ENCODE measurements around the gene PRTN3. TPM values are rescaled to one million over a fixed set of nuclear protein-coding genes. Genes with fewer than 3 reads are reported as not detected.

Gene PRTN3
- total RNA-seq, 1 experiment from 2014 or later: 2.7 TPM

GRCh38 chr19:825897-826644 lies 14.7 kb upstream of the PRTN3 start:
- POLR2A ChIA-PET: no interaction called here
- ATAC-seq (no peak), DNase-seq (ENCODE audit: low read depth, low spot score) (no peak)
- Histone ChIP-seq H4K20me1 (ENCODE audit: insufficient read depth) (no peaks in the 10 kb centered on the region), H3K36me3 (ENCODE audit: control insufficient read depth in 1 of 2, insufficient read depth in 2 of 2, low read length in 2 of 2) (no peaks in the 10 kb centered on the region), H3K9me3 (ENCODE audit: control insufficient read depth in 1 of 2, insufficient read depth in 1 of 2, low read depth in 1 of 2, low read length in 2 of 2) (no peaks in the 10 kb centered on the region), H2AFZ (ENCODE audit: low read depth, low read length, poor library complexity, severe bottlenecking) (no peak overlapping the region), H3K27ac (ENCODE audit: low read depth, low read length) (no peak overlapping the region), H3K9ac (ENCODE audit: low read length) (no peak overlapping the region), H3K4me2 (ENCODE audit: low read length) (no peak overlapping the region), H3K4me1 (ENCODE audit: control insufficient read depth in 1 of 2, insufficient read depth in 2 of 2, low read length in 2 of 2) (peaks cover 7 to 9% of the 10 kb centered on the region in 2 experiments; a peak in 3 of 4 replicates), H3K27me3 (ENCODE audit: insufficient read depth, low read length) (no peaks in the 10 kb centered on the region), H3K79me2 (ENCODE audit: insufficient read depth, low read length) (no peaks in the 10 kb centered on the region), H3K4me3 (replicated peaks in 1 of 2; ENCODE audit: low read depth in 1 of 2, low read length in 2 of 2) (no peak overlapping the region), H3K9me2 (ENCODE audit: insufficient read depth) (no peaks in the 10 kb centered on the region)
- intact Hi-C loops (cut with micrococcal nuclease): no loop called here
- TF ChIP-seq CBX3 (IDR thresholded peaks at IDR 0.05; ENCODE audit: low read depth) (no peak), ATF3 (IDR thresholded peaks at IDR 0.05) (no peak), RAD21 (IDR thresholded peaks at IDR 0.05; ENCODE audit: low read depth) (no peak), MAX (IDR thresholded peaks at IDR 0.05) (no peak), CEBPB (IDR thresholded peaks at IDR 0.05; ENCODE audit: low read depth) (no peak), ELF1 (IDR thresholded peaks at IDR 0.05; ENCODE audit: borderline replicate concordance, low read depth) (no peak), YY1 (IDR thresholded peaks at IDR 0.05; ENCODE audit: extremely low read depth, insufficient replicate concordance, low read depth, low read length) (no peak), REST (IDR thresholded peaks at IDR 0.05; ENCODE audit: low read depth) (no peak), ZNF274 (IDR thresholded peaks at IDR 0.05; ENCODE audit: low read depth, low read length) (no peak), JUND (IDR thresholded peaks at IDR 0.05) (no peak), SP1 (IDR thresholded peaks at IDR 0.05; ENCODE audit: low read depth) (no peak), TCF7L2 (IDR thresholded peaks at IDR 0.05; ENCODE audit: borderline replicate concordance, extremely low read depth, insufficient read depth, insufficient read length) (no peak), CTCF (IDR thresholded peaks at IDR 0.05 in 2 of 3, conservative IDR thresholded peaks at IDR 0.05 in 1 of 3; ENCODE audit: borderline replicate concordance in 1 of 3, insufficient read depth in 1 of 3, low read depth in 2 of 3, low read length in 2 of 3) (no peak), POLR2A (IDR thresholded peaks at IDR 0.05; ENCODE audit: borderline replicate concordance, extremely low read depth, insufficient read depth, insufficient read length) (no peak), ZFX (IDR thresholded peaks at IDR 0.05) (no peak), EGR1 (IDR thresholded peaks at IDR 0.05; ENCODE audit: low read depth) (no peak), EZH2 (IDR thresholded peaks at IDR 0.05) (no peak), SIN3A (IDR thresholded peaks at IDR 0.05; ENCODE audit: low read depth) (no peak), EZH2phosphoT487 (IDR thresholded peaks at IDR 0.05; ENCODE audit: borderline replicate concordance) (no peak)
- CTCF ChIA-PET: no interaction called here
- RAD21 ChIA-PET (ENCODE audit: low non-redundant PET in 1 of 2, low total read pairs in 2 of 2, uncharacterized antibody in 2 of 2, unreplicated experiment in 2 of 2): no interaction called here
- BruUV-seq (replicated peaks): no TSS peak

All from HCT116 (cell line).